C4-2B (cell line): Measurements from ENCODE around the gene FOXJ3.

Experiments
- H3K27ac ChIP-seq: fragments of 450-650 bp; 2 replicates; pipeline ENCODE4 v1.5.1; 2017
- ZFX ChIP-seq: fragments of 450-650 bp; IDR thresholded peaks from 2 replicates; pipeline ENCODE4 v1.6.1; 2017
- TF ChIP-seq, protein P1 (sequence below): fragments of 450-650 bp; conservative IDR thresholded peaks from 2 replicates; pipeline ENCODE4 v1.5.1; 2017; ENCODE audit warnings: mild to moderate bottlenecking

Gene FOXJ3

GRCh38 chr1:42335050-42335808 is at the start of gene FOXJ3:
TSS of gene FOXJ3 (minus strand) at chr1:42335235. CDS start at chr1:42311093, 24,142 bp downstream.
- peak within 1 kb of the TSS; percentile 98 for H3K27ac ChIP-seq
- TF ChIP-seq, protein P1, sequence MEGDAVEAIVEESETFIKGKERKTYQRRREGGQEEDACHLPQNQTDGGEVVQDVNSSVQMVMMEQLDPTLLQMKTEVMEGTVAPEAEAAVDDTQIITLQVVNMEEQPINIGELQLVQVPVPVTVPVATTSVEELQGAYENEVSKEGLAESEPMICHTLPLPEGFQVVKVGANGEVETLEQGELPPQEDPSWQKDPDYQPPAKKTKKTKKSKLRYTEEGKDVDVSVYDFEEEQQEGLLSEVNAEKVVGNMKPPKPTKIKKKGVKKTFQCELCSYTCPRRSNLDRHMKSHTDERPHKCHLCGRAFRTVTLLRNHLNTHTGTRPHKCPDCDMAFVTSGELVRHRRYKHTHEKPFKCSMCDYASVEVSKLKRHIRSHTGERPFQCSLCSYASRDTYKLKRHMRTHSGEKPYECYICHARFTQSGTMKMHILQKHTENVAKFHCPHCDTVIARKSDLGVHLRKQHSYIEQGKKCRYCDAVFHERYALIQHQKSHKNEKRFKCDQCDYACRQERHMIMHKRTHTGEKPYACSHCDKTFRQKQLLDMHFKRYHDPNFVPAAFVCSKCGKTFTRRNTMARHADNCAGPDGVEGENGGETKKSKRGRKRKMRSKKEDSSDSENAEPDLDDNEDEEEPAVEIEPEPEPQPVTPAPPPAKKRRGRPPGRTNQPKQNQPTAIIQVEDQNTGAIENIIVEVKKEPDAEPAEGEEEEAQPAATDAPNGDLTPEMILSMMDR = no peak
- TF ChIP-seq ZFX = peak; percentile 31

DNA sequence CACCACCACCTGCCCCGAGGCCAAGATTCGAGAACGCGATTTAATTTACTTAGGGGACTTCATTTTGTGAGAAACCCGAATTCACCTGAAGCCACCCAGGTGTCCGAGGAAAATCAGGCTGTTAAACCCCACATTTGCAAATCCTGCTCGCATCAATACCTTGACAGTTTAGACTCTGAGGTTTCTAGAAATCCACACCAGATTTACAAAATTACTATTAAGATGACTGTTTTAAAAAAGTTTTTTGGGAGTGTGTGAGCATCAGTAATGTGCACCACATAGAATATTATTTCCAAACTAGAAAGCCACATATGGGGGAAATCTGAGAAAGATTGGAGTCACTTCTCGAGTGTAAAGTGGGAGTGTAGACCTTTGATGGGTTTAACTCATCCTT is 46.2 kb upstream of the FOXJ3 start:
- H3K27ac ChIP-seq = peak overlapping the region; percentile 59
- no peak for TF ChIP-seq ZFX
- TF ChIP-seq, protein P1 = no peak

- H3K27ac ChIP-seq = peak within 1 kb of the TSS; percentile 59
- peak; percentile 35; the same call in 1 of the 2 replicates for TF ChIP-seq ZFX
- TF ChIP-seq, protein P1 = peak; percentile 11
These were observed 45.7 kb upstream of the FOXJ3 start, which contains the start of gene RIMKLA for GRCh38 chr1:42380586-42381279. TSS of gene RIMKLA (plus strand) at chr1:42380792. CDS start at chr1:42380935, 143 bp downstream.

GRCh38 chr1:42379794-42380585 is 45.0 kb upstream of the FOXJ3 start:
- TF ChIP-seq, protein P1 = no peak
- TF ChIP-seq ZFX = no peak

DNA sequence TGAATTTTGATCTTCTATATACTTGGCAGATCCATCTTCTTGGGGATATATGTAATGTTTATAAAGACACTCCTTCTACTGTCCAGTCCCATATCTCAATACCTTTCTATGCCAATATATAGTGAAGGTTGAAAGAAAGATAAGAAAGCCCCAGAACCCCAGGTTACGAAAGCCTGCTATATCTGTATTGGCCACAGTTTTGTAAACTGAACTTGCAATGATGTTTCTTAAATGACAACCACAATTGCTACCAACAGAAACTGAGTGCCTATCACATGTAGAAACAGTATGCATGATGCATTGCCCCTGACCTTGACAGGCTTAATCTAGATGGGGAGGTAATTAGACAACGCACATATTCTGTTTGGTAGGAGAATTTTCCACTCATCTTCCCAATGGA is 37.8 kb upstream of the FOXJ3 start:
- TF ChIP-seq, protein P1 = no peak
- TF ChIP-seq ZFX = no peak
- no peak overlapping the region for H3K27ac ChIP-seq

More at GRCh38 chr1:42379794-42380585, 45.0 kb upstream of the FOXJ3 start:
- H3K27ac ChIP-seq = peak overlapping the region; percentile 59

DNA sequence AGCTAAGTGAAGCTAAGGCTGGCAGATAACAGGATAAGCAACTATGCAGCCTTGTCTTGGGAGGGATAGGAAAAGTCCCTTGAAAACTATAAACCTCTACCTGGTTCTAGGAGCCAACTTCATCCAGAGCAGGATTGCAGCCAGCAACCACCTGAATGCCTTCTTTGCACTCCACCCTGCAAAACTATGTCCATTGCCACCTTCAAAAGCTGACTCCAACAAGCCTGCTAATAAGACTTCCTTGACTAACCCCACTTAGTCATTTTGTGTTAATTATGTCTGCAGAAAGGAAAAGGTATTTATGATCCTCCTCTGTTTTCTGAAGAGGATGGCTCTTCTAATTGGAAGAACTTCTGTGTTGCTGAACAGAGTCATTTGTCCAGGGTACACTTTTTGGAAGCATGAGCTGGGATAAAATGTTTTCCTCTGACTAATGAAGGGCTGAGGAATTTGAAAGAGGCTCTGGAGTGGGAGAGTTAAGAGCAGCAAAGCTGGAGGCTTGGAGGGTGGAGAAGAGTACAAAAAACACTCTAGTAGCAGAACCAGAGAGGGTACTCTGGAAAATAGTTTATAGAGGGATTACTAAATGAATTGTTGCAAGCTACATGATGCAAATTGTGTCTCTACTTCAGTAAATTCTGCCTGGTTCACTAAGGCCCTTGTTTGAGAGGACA is 36.0 kb upstream of the FOXJ3 start:
- TF ChIP-seq, protein P1 = no peak
- TF ChIP-seq ZFX = no peak
- no peak overlapping the region for H3K27ac ChIP-seq
